ELR (cell line): ENCODE data around the gene PSMB2.
A peak's percentile ranks its signal among the peaks of the same experiment; 100 is the strongest.
"Not testable (repeated sequence)": the region's sequence is repeated elsewhere in the genome, so short reads cannot be mapped to it uniquely, and the experiment has no call there.

ENCODE experiments used
- DNase-seq: peaks from one replicate; pipeline ENCODE4 v3.0.0-alpha.2; 2015; ENCODE audit warnings: low read depth

PSMB2 gene

GRCh38 chr1:35641233-35641866 is at the start of gene PSMB2:
Gene PSMB2, minus strand, starts transcription at chr1:35641526. Its CDS starts 94 bp downstream, at chr1:35641432.
- DNase-seq: peak; percentile 98

- no peak for DNase-seq
Observed at GRCh38 chr1:35691080-35691479, 49.8 kb upstream of the PSMB2 start.

DNA sequence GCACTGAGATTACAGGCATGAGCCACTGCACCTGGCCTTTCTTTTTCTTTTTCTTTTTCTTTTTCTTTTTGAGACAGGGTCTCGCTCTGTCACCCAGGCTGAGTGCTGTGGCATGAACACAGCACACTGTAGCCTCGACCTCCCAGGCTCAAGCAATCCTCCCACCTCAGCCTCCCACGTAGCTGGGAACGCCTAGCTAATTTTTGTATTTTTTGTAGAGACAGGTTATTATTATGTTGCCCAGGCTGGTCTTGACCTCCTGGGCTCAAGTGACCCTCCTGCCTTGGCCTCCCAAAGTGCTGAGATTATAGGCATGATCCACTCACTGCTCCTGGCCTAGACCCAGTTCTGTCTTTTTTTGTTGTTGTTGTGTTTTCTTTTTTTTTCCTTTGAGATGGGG is 48.8 kb upstream of the PSMB2 start:
- not testable (repeated sequence) for DNase-seq

DNA sequence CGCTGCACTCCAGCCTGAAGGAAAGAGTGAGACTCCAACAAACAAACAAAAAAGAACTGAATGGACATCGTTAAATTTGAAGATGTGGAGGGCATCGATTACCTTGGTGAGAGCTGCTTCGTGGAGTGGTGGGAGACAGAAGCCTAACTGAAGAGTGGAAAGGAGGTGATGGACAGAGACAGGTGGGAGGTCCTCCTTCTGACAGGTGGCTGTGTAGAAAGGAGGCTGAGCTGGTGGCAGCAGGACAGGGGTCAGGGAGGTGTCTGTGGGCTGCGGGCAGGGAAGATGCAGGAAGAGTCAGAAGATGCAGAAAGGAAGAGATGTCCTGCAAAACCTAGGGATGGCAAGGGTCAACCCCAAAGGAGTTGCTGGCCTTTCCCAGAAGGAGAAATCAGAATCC is 46.8 kb upstream of the PSMB2 start:
- no peak for DNase-seq

DNA sequence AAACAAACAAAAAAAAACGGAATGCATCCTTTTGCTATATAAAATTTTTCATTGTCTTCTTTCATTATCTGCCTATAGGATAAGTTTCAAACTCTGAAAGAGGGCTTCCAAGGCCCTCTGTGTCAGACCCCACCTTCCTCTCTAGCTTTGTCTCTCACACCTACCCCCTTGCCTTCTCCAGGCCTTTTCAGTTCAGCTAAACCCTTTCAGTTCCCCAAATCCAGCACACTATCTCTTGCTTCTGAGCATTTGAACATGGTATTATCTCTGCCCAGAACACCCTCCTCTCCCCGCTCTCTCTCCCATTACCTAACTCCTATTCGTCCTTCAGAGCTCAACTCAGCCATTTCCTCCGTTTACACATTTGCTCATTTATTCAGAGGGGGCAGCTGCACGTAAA is 41.7 kb upstream of the PSMB2 start:
- no peak for DNase-seq

GRCh38 chr1:35680271-35680670 is 38.9 kb upstream of the PSMB2 start:
- DNase-seq: no peak

DNA sequence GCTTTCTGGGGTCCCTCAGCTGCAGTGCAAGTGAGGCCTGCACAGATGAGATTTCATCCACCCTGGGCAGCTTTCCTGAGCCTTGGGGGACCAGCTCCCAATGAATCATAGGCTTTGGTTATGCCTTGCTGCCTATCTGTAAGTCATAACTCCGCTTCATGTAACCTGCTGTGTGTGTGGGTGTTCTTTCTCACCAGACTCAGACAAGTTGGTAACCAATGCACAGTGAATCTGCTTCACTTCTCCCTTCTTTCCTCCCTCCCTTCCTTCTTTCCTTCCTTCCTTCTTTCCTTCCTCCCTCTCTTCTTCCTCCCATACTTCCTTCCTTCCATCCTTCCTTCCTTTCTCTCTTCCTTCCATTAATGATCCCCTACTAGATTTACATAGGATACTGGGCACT is 34.4 kb upstream of the PSMB2 start:
- no peak for DNase-seq

DNA sequence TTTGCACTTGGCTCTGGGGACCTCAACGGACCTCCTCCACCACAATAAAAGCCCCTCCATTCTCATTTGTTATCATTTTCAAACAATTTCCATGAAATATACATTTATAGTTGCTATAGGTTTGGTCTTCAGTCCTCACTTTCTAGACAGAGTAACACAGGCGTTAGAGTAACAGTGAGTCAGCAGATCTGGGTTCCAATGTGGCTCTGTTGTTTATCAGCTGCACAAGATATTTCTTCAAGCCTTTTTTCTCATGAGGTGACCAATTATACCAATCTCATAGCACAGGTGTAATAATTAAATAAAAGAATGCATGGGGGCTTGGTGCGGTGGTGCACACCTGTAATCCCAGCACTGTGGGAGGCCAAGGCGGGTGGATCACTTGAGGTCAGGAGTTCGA is 32.8 kb upstream of the PSMB2 start:
- no peak for DNase-seq

- no peak for DNase-seq
Observed at GRCh38 chr1:35672116-35672515, 30.8 kb upstream of the PSMB2 start.

DNA sequence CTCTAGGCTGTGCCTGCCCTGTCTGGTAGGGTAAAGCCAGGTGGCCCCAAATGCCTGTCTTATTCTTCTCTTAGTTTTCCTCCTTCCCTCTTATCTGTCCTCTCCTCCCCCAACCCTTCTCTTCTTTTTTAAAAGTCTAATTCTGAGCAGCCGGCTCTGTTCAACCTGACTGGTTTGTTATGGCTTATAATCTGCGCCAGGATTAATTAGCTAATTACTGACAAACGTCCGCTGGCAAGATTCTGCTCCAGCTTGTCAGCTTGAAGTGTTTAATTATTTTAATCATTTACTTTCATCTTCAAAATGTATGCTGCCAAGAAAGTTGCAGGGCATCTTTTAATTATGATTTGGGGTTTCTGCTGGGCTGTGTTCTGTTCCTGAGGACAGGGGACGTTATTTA is 27.2 kb upstream of the PSMB2 start:
- no peak for DNase-seq

DNA sequence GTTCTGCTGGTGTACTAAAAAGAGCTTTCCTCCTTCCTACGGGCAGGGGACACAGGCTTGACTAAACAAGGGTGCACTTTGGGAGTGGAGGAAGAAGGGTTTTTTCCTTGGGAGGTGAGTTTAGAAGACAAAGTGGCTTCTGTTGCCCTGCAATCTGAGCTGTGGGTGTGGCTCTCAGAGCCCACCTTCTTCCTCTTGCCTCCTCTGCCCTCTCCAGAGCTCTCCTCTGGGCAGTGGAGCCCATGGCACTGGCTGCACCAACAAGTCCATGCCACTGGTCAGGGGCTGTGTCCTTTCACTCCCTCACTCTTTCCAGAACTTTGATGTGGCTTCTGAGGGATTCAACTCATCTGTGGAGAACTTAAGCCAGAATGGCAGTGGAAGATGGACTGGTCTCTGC is 25.6 kb upstream of the PSMB2 start:
- no peak for DNase-seq

DNA sequence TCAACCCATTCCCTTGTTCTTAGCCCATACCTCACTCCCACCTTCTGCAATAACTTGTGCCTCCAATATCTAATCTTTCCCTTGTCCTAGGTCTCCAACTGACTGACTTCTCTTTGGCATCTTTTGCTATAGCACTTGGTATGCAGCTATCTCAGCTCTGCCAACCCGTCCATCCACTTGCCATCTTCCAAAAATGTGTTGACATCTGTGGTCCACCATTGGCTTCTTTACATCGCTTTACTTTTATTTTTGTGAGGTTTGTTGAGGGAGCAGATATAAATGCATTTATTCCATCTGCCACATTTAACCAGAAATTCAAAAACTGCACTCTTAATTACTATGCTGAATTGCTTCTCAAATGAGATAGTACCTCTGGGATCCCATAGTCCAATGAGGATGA is 24.9 kb upstream of the PSMB2 start:
- DNase-seq: no peak

GRCh38 chr1:35663434-35663833 is 22.1 kb upstream of the PSMB2 start:
- DNase-seq: no peak

DNA sequence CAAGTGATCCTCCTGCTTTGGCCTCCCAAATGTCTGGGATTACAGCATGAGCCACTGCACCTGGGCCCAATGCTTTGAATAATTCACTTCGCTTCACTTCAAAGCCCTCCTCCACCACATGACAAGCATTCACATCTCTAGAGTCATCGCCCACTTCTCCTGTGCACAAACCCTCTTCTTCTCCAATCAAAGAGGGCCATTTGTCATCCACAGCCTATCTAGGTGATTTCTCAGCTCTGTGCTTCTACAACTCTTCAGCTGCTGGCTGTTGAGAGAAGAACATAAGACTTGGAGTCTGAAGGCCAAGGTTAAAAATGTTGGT is 20.1 kb upstream of the PSMB2 start:
- no peak for DNase-seq

DNA sequence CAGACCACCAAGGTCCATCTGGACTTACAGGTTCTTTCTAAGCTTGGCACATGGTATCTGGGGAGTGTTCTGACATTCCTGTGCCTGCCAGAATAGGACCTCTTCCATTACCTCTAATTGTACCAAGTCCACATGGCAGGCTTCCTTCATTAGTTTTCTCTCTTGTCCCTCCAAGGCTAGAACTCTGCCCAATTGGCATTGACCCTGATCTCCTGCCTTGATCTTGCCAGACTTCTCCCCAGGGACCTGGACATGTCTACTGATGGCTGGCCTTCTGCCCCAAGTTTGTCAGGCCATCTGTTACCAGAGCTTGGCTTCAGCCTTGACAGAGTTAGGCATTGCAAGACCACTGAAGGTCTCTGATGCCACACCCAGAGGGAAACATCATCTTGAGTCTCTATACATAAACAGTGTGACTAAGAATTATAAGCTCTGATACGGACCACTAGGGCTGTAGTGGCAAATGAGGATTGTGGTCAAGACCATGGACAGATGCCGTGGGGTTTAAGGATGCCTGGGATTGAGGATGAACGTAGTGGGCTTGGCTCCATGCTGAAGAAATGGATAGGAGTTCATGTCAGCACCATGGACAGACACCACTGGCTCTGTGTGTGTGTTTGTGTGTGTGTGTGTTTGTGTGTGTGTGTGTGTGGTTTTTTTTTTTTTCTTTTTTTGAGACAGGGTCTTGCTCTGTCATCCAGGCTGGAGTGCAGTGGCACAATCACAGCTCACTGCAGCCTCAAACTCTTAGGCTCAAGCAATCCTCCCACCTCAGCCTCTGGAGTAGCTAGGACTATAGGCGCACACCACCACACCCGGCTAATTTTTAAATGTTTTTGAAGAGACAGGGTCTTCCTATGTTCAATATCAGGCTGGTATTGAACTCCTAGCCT is 19.5 kb upstream of the PSMB2 start:
- peak; percentile 52 for DNase-seq

DNA sequence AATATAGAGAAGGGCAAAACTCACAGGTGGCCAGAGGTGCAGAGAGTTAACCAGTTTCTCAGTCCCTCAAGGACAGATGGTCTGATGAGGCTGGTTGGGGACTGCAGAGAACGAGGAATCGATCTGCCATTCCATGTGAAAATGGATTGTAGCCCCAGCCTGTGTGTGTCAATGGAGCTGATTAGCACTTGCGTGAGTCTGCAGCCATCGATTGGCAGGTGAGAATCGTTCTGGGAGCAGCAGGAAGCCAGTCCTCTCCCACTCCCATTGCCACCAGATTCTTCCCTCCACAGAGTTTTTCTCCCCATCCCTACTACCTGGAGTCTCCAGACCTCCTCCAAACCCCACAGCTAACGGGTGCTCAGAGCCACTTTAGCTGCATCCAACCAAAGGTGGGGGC is 18.3 kb upstream of the PSMB2 start:
- no peak for DNase-seq

DNA sequence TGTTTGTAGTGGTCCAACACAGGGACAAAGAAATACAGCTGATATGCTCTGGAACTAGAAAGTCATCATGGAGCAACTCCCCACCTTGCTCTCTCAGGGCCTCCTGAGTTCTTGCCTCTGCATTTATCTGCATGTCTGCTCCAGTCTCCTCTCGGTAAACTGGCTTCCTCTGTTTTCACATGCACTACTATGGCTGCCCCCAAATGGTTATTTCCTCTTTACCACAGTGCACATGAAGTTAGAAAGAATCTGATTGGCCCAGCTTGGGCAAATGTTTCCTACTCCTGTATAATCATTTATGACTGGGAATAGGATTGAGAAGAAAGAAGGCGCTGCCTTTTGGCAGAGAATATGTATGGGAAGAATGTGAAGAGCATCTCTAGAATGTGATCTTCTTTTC is 16.5 kb upstream of the PSMB2 start:
- no peak for DNase-seq

- DNase-seq: peak; percentile 74
Observed at GRCh38 chr1:35656863-35657232, 15.5 kb upstream of the PSMB2 start.

DNA sequence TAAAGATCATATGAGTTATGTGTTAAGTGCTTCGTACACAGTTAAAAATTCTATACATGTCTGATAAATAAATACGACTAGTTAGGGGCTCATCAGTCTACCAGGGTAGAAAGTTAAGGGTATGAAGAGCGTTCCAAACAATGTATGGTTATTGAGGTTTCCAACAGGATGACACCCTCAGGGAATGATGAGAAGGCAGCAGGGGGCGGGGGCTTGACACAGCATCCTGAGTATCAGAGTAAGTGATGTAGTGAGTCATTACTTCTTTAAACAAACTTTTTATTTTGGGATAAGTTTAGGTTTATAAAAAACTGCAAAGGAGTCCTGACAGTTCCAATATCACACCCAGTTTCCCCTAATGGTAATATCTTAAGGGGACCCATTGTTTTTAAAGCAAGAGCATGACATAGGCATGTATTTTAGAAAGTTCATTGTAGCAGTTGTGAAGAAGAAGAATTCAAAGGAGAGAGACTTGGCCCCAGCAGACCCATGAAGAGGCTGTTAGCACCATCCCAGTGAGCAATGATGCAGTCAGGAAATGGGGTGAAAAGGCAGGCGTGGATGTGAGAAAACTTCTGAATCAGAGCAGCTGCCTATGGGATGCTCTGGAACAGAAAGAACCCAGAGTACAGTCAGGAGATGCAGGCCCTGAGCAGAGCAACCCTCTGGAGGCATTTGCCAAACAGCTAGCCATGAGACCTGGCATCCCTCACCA is 15.0 kb upstream of the PSMB2 start:
- peak; percentile 87 for DNase-seq

DNA sequence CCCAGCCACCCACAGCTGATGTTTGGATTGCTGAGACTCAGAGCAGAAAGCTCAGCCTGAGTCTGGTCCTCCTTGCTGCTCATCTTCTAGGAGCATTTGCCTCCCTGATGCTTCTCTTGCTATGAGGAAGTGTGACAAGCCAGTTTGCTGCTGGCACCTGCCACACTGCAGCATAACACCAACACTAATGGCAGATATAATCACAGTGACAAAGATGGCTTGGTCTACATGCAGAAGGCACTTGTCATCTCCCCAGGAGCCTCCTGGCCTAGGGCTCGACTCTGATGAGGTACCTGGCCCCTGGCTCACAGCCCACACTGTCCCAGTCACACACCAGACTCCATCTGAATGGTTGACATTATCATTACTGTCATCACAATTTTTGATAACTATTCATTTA is 13.9 kb upstream of the PSMB2 start:
- DNase-seq: no peak

- no peak for DNase-seq
Observed at GRCh38 chr1:35650416-35650815, 9.1 kb upstream of the PSMB2 start.

- peak; percentile 46 for DNase-seq
Observed at GRCh38 chr1:35646043-35646442, 4.7 kb upstream of the PSMB2 start.

DNA sequence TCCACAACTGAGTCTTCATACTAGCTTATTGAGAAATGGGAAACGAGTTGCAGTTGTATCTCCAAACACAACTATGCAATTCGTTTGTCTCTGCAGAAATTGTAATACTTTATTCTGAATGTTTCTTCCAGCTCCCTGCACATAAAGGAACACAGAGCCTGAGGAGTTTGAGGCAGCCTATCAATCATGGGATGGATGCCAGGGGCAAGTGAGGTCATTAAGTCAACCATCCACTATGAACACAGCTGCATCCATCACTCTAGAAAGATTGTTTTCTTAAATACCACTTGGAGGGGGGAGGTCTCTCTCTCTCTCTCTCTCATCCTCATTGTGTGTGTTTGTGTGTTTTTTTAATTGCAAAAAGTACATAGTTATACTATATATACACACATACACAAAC is 2.9 kb upstream of the PSMB2 start:
- no peak for DNase-seq
